SK-N-SH (cell line): Measurements from ENCODE around the gene PRR36. TPM values are rescaled to one million over a fixed set of nuclear protein-coding genes. Genes with fewer than 3 reads are reported as not detected.

ENCODE experiments used
- CTCF ChIA-PET: fragments of 300-600, 350-600 bp; formaldehyde crosslinking; extraction: SDS; loops from one replicate; lab custom pipeline; 2021; lab: Yijun Ruan, JAX
- POLR2A ChIA-PET: fragments of 350-600 bp; sonication (Branson Sonifier 250); formaldehyde crosslinking; extraction: SDS; loops from one replicate; lab custom pipeline; 2020; ENCODE audit warnings: antibody characterized with exemption, inconsistent platforms; lab: Yijun Ruan, JAX
- DNase-seq: peaks from one replicate; pipeline ENCODE4 v3.0.0; 2012
- H2AFZ ChIP-seq: fragments of 200-600 bp; sonication (generic); 2 replicates; pipeline ENCODE4 v1.8.1; 2016; ENCODE audit warnings: antibody characterized with exemption, mild to moderate bottlenecking, low read depth
- H3F3A ChIP-seq: fragments of 200-600 bp; sonication (generic); replicated peaks from 2 replicates; pipeline ENCODE3; 2016; ENCODE audit warnings: antibody characterized with exemption, mild to moderate bottlenecking; ENCODE audit not compliant: insufficient read depth
- H3K27ac ChIP-seq, 2 experiments: fragments of 200-500 bp in 1 of 2; fragments of 200-600 bp in 1 of 2; sonication (Bioruptor generic) in 1 of 2; sonication (generic), shearing (Covaris generic) in 1 of 2; 2 replicates each; pipeline versions ENCODE4 v1.5.1 to v1.6.1; 2014 to 2016; ENCODE audit warnings: low read depth in 2 of 2, inconsistent platforms in 1 of 2, low read length in 1 of 2, mild to moderate bottlenecking in 1 of 2, mixed read lengths in 1 of 2
- H3K27me3 ChIP-seq: fragments of 200-600 bp; sonication (generic), shearing (Covaris generic); 2 replicates; pipeline ENCODE4 v1.6.1; 2016; ENCODE audit warnings: mixed run types; ENCODE audit not compliant: insufficient read depth
- H3K36me3 ChIP-seq, 2 experiments: fragments of 200-500 bp in 1 of 2; fragments of 200-600 bp in 1 of 2; sonication (Bioruptor generic) in 1 of 2; sonication (generic) in 1 of 2; replicated peaks in 1 of 2; 2 replicates each; pipeline versions ENCODE3 to v1.5.1; 2014 to 2016; ENCODE audit warnings: low read length in 1 of 2, mild to moderate bottlenecking in 1 of 2; ENCODE audit not compliant: insufficient read depth in 2 of 2, control insufficient read depth in 1 of 2
- H3K4me1 ChIP-seq, 2 experiments: fragments of 200-500 bp in 1 of 2; fragments of 200-600 bp in 1 of 2; sonication (Bioruptor generic) in 1 of 2; sonication (generic), shearing (Covaris generic) in 1 of 2; 2 replicates each; pipeline versions ENCODE4 v1.5.1 to v1.6.1; 2014 to 2016; ENCODE audit warnings: low read depth in 1 of 2, low read length in 1 of 2, mixed run types in 1 of 2; ENCODE audit not compliant: insufficient read depth in 2 of 2, control insufficient read depth in 1 of 2
- H3K4me2 ChIP-seq: fragments of 200-600 bp; sonication (generic), shearing (Covaris generic); 2 replicates; pipeline ENCODE4 v1.6.1; 2017; ENCODE audit warnings: mixed run types
- H3K4me3 ChIP-seq, 2 experiments: fragments of 200-500 bp in 1 of 2; fragments of 200-600 bp in 1 of 2; sonication (Bioruptor generic) in 1 of 2; sonication (generic), shearing (Covaris generic) in 1 of 2; 2 replicates each; pipeline versions ENCODE4 v1.5.1 to v1.8.1; 2014 to 2016; ENCODE audit warnings: low read depth in 2 of 2, inconsistent platforms in 1 of 2, low read length in 1 of 2, mild to moderate bottlenecking in 1 of 2, mixed read lengths in 1 of 2, moderate library complexity in 1 of 2
- H3K79me2 ChIP-seq: fragments of 200-600 bp; sonication (generic); 2 replicates; pipeline ENCODE4 v1.8.1; 2017; ENCODE audit warnings: mild to moderate bottlenecking; ENCODE audit not compliant: insufficient read depth
- H3K9ac ChIP-seq: fragments of 200-600 bp; sonication (generic); 2 replicates; pipeline ENCODE4 v1.6.1; 2017; ENCODE audit warnings: mixed run types
- H3K9me2 ChIP-seq: fragments of 200-600 bp; sonication (generic); 2 replicates; pipeline ENCODE4 v1.6.1; 2017; ENCODE audit warnings: mixed run types
- H3K9me3 ChIP-seq: fragments of 200-600 bp; sonication (generic); 2 replicates; pipeline ENCODE4 v1.6.1; 2017; ENCODE audit warnings: mixed run types, mild to moderate bottlenecking, moderate library complexity
- H4K20me1 ChIP-seq: fragments of 200-600 bp; sonication (generic); 2 replicates; pipeline ENCODE4 v1.6.1; 2017; ENCODE audit warnings: mild to moderate bottlenecking, mixed run types; ENCODE audit not compliant: insufficient read depth
- ELF1 ChIP-seq: IDR thresholded peaks from 2 replicates; pipeline ENCODE4 v1.4.0; 2012
- EP300 ChIP-seq, 2 experiments: IDR thresholded peaks; 2 replicates each; pipeline versions ENCODE4 v1.4.0 to v1.6.1; 2012; ENCODE audit warnings: borderline replicate concordance in 1 of 2, low read depth in 1 of 2, low read length in 1 of 2
- EZH2phosphoT487 ChIP-seq: fragments of 200-600 bp; sonication (generic); IDR thresholded peaks from 2 replicates; pipeline ENCODE4 v1.6.1; 2017; ENCODE audit warnings: low read depth, mixed run types, mild to moderate bottlenecking, antibody characterized with exemption, moderate library complexity, borderline replicate concordance
- GABPA ChIP-seq: IDR thresholded peaks from 2 replicates; pipeline ENCODE4 v1.4.0; 2012; ENCODE audit warnings: low read depth, mild to moderate bottlenecking
- IRF3 ChIP-seq: fragments of 150-350 bp; IDR thresholded peaks from 2 replicates; pipeline ENCODE4 v1.6.1; 2016; ENCODE audit warnings: mild to moderate bottlenecking, low read depth, low read length
- MEF2A ChIP-seq: IDR thresholded peaks from 2 replicates; pipeline ENCODE4 v1.4.0; 2012; ENCODE audit warnings: low read depth, borderline replicate concordance
- NFIC ChIP-seq: IDR thresholded peaks from 2 replicates; pipeline ENCODE4 v1.4.0; 2012; ENCODE audit warnings: borderline replicate concordance
- NRF1 ChIP-seq: IDR thresholded peaks from 2 replicates; pipeline ENCODE4 v1.6.1; 2012; ENCODE audit warnings: low read depth, mild to moderate bottlenecking, low read length
- RAD21 ChIP-seq: IDR thresholded peaks from 2 replicates; pipeline ENCODE4 v1.6.1; 2012; ENCODE audit warnings: mild to moderate bottlenecking, low read length
- RCOR1 ChIP-seq: fragments of 150-350 bp; IDR thresholded peaks from 2 replicates; pipeline ENCODE4 v1.6.1; 2017; ENCODE audit warnings: antibody characterized with exemption, low read length
- REST ChIP-seq: IDR thresholded peaks from 2 replicates; pipeline ENCODE4 v1.6.1; 2012; ENCODE audit warnings: mild to moderate bottlenecking, low read depth, low read length, moderate library complexity
- RFX5 ChIP-seq: IDR thresholded peaks from 2 replicates; pipeline ENCODE4 v1.6.1; 2012; ENCODE audit warnings: mild to moderate bottlenecking, improper control_type of control experiment, low read length
- USF1 ChIP-seq: IDR thresholded peaks from 2 replicates; pipeline ENCODE4 v1.4.0; 2012; ENCODE audit warnings: low read depth, borderline replicate concordance
- YY1 ChIP-seq: IDR thresholded peaks from 2 replicates; pipeline ENCODE4 v1.4.0; 2012; ENCODE audit warnings: low read depth, mild to moderate bottlenecking
- WGBS: methylation state at CpG from one replicate; pipeline ENCODE4 v1.1.6; 2017; ENCODE audit warnings: low lambda C conversion rate; 5-methylcytosine and 5-hydroxymethylcytosine counted together
- polyA plus RNA-seq, 3 experiments: library from polyadenylated mRNA; depleted of rRNA; stranded (reverse); fragments of >200 nt; gene quantifications; 2 replicates each; pipeline ENCODE4 v1.2.3, GENCODE V29; 2012
- TF ChIP-seq, protein P1 (sequence below): IDR thresholded peaks from 2 replicates; pipeline ENCODE4; 2012

PRR36 gene
- polyA plus RNA-seq, 1 of the 3 experiments (the other 2 are of a cell fraction), result 0.18 TPM

DNA sequence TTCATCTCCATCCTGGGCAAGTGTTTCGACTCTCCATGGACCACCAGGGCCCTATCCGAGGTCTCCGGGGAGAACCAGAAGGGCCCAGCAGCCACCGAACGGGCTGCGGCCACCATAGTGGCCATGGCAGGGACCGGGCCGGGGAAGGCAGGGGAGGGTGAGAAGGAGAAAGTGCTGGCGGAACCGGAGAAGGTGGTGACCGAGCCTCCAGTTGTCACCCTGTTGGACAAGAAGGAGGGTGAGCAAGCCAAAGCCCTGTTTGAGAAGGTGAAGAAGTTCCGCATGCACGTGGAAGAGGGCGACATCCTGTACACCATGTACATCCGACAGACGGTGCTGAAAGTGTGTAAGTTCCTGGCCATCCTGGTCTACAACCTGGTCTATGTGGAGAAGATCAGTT is 24.8 kb upstream of the PRR36 start:
- Histone ChIP-seq H3K9ac (no peak overlapping the region), H4K20me1 (no peaks in the 10 kb centered on the region), H3K4me3 (no peak overlapping the region), H3F3A (no peaks in the 10 kb centered on the region), H3K9me3 (no peaks in the 10 kb centered on the region), H3K9me2 (no peaks in the 10 kb centered on the region), H3K27me3 (no peaks in the 10 kb centered on the region), H3K36me3 (no peaks in the 10 kb centered on the region), H3K27ac (no peak overlapping the region), H3K4me2 (no peak overlapping the region), H2AFZ (no peak overlapping the region), H3K79me2 (no peaks in the 10 kb centered on the region), H3K4me1 (peaks cover 0 to 8% of the 10 kb centered on the region in 2 experiments; a peak in 1 of 4 replicates)
- CTCF ChIA-PET, result interaction anchor here (1.2 kb wide), 1 partner anchor 23 kb away, joined by 4 read pairs; no protein-coding TSS in a partner anchor
- no peak for DNase-seq
- POLR2A ChIA-PET, result no interaction called here
- WGBS, result 85% methylated on average over 14 of the region's 16 CpGs
- no peak for TF ChIP-seq IRF3
- TF ChIP-seq NFIC, result no peak
- TF ChIP-seq YY1, result no peak
- no peak for TF ChIP-seq RFX5
- no peak for TF ChIP-seq NRF1
- no peak for TF ChIP-seq USF1
- TF ChIP-seq RCOR1, result no peak
- TF ChIP-seq RAD21, result no peak
- TF ChIP-seq EZH2phosphoT487, result no peak
- TF ChIP-seq ELF1, result no peak
- TF ChIP-seq REST, result no peak

GRCh38 chr19:7897292-7897691 is 23.1 kb upstream of the PRR36 start:
- Histone ChIP-seq H3K27me3 (no peaks in the 10 kb centered on the region), H3K27ac (no peak overlapping the region), H3K9me2 (no peaks in the 10 kb centered on the region), H3K4me1 (no peaks in the 10 kb centered on the region; a peak in 1 of 4 replicates), H3K4me3 (no peak overlapping the region), H3K79me2 (no peaks in the 10 kb centered on the region), H4K20me1 (no peaks in the 10 kb centered on the region), H3F3A (no peaks in the 10 kb centered on the region), H3K9ac (no peak overlapping the region), H2AFZ (no peak overlapping the region), H3K4me2 (no peak overlapping the region), H3K9me3 (no peaks in the 10 kb centered on the region), H3K36me3 (no peaks in the 10 kb centered on the region)
- DNase-seq, result no peak
- 72% methylated on average over 11 of the region's 11 CpGs for WGBS
- TF ChIP-seq, protein P1, sequence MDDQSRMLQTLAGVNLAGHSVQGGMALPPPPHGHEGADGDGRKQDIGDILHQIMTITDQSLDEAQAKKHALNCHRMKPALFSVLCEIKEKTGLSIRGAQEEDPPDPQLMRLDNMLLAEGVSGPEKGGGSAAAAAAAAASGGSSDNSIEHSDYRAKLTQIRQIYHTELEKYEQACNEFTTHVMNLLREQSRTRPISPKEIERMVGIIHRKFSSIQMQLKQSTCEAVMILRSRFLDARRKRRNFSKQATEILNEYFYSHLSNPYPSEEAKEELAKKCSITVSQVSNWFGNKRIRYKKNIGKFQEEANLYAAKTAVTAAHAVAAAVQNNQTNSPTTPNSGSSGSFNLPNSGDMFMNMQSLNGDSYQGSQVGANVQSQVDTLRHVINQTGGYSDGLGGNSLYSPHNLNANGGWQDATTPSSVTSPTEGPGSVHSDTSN, result no peak
- no peak for TF ChIP-seq MEF2A
- no peak for TF ChIP-seq NRF1
- TF ChIP-seq YY1, result no peak
- TF ChIP-seq USF1, result no peak
- no peak for TF ChIP-seq NFIC
- TF ChIP-seq EP300 (IDR thresholded peaks at IDR 0.05; ENCODE audit: borderline replicate concordance in 1 of 2, low read depth in 1 of 2, low read length in 1 of 2), result no peak
- TF ChIP-seq GABPA, result no peak
- TF ChIP-seq EZH2phosphoT487, result no peak
- POLR2A ChIA-PET, result interaction anchor here (0.6 to 0.9 kb wide), 2 partner anchors 34 to 717 kb away, joined by 3 read pairs; no protein-coding TSS in a partner anchor
- CTCF ChIA-PET, result no interaction called here
